Thoracic aorta (tissue), 2 donors: ENCODE results near the gene METAP1. TPM values are rescaled to one million over a fixed set of nuclear protein-coding genes. Genes with fewer than 3 reads are reported as not detected.

Experiments
- ATAC-seq: fragments of 150-250 bp; one replicate; pipeline ENCODE4 v1.8.0; 2017; ENCODE audit warnings: low read depth; ENCODE audit not compliant: insufficient number of reproducible peaks, low FRiP score
- DNase-seq: peaks from one replicate; pipeline ENCODE4 v3.0.0-alpha.2; 2020; ENCODE audit warnings: low spot score
- H3K27ac ChIP-seq, 2 donors: fragments of 200-600 bp; sonication (generic); 1 replicate in 1 of 2; 2 replicates in 1 of 2; pipeline ENCODE4 v1.5.1; 2016; ENCODE audit warnings: mild to moderate bottlenecking in 2 of 2, moderate library complexity in 2 of 2
- H3K27me3 ChIP-seq: fragments of 200-600 bp; sonication (generic); replicated peaks from 2 replicates; pipeline ENCODE4 v1.6.0; 2016; ENCODE audit warnings: mild to moderate bottlenecking; ENCODE audit not compliant: insufficient read depth
- H3K36me3 ChIP-seq: fragments of 200-600 bp; sonication (generic); one replicate; pipeline ENCODE4 v1.5.1; 2016
- H3K4me1 ChIP-seq, 2 donors: fragments of 200-600 bp; sonication (generic); 1 replicate in 1 of 2; 2 replicates in 1 of 2; pipeline versions ENCODE4 v1.5.1 to v1.6.0; 2016; ENCODE audit warnings: low read depth in 2 of 2, mild to moderate bottlenecking in 1 of 2; ENCODE audit not compliant: control insufficient read depth in 1 of 2
- H3K4me3 ChIP-seq: fragments of 200-600 bp; sonication (generic); 2 replicates; pipeline ENCODE4 v1.5.1; 2016; ENCODE audit warnings: mild to moderate bottlenecking
- H3K9me3 ChIP-seq: fragments of 200-600 bp; sonication (generic); 2 replicates; pipeline ENCODE4 v1.5.1; 2016
- total RNA-seq, 2 donors: library from RNA; depleted of rRNA; stranded (reverse); fragments of >200 nt; gene quantifications; one replicate each; pipeline versions ENCODE4 v1.1.0 to v1.2.3, GENCODE V29; 2016
- TF ChIP-seq, protein P1 (sequence below): fragments of 200-600 bp; sonication (generic); IDR thresholded peaks from one replicate; pipeline ENCODE4 v1.5.1; 2019; ENCODE audit warnings: antibody characterized with exemption

METAP1 gene
- total RNA-seq, 2 donors from 2014 or later: 39.7 to 54.9 TPM

DNA sequence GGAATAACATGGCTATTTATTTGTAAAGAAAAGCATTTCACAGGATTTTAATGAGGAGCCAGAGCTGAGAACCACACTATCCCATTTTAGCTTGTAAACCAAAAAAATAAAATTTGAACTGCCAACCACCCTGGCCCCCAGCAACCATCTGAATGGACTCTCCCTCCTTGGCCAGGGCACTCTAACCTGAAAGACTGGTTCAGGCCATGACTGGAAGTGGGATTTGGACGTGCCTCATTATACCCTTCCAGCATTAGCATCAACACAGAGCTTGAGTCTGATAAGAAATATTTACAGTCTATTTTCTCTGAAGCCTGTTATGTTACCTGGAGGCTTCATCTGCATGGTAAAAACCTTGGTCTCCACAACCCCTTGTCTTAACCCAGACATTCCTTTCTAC, 30.0 kb downstream of the METAP1 start:
- no peak for ATAC-seq
- Histone ChIP-seq H3K27ac (peak overlapping the region in 1 of 2 donors; percentile 44), H3K36me3 (no peaks in the 10 kb centered on the region), H3K4me1 (peaks cover 2 to 49% of the 10 kb centered on the region in 2 donors), H3K4me3 (no peak overlapping the region), H3K9me3 (peaks cover 9% of the 10 kb centered on the region), H3K27me3 (no peaks in the 10 kb centered on the region)
- TF ChIP-seq, protein P1, sequence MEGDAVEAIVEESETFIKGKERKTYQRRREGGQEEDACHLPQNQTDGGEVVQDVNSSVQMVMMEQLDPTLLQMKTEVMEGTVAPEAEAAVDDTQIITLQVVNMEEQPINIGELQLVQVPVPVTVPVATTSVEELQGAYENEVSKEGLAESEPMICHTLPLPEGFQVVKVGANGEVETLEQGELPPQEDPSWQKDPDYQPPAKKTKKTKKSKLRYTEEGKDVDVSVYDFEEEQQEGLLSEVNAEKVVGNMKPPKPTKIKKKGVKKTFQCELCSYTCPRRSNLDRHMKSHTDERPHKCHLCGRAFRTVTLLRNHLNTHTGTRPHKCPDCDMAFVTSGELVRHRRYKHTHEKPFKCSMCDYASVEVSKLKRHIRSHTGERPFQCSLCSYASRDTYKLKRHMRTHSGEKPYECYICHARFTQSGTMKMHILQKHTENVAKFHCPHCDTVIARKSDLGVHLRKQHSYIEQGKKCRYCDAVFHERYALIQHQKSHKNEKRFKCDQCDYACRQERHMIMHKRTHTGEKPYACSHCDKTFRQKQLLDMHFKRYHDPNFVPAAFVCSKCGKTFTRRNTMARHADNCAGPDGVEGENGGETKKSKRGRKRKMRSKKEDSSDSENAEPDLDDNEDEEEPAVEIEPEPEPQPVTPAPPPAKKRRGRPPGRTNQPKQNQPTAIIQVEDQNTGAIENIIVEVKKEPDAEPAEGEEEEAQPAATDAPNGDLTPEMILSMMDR: no peak
- no peak for DNase-seq

DNA sequence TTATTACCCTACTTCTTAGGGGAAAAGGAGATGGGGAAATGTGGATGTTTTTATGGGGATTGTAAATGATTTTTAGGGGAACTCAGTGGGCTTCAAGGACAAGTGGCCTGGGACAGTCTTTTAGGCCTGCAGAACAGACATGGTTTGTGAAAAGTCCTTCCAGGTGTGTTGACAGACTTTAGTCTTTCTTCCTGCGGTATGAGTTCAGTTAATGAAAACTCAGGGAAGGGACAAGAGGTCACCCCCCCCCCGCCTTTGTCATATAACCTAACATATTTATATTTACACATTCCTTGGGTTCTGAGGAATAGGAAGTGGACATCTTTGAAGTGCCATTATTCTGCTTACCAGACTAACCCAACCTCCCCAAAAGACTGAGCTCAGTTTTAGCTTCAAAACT, 31.8 kb downstream of the METAP1 start:
- H3K9me3 ChIP-seq: no peaks in the 10 kb centered on the region
- DNase-seq: no peak
- TF ChIP-seq, protein P1: no peak
- no peaks in the 10 kb centered on the region for H3K27me3 ChIP-seq
- H3K27ac ChIP-seq: no peak overlapping the region
- H3K4me1 ChIP-seq: peaks cover 2 to 49% of the 10 kb centered on the region in 2 donors
- ATAC-seq: no peak
- H3K36me3 ChIP-seq: peaks cover 3% of the 10 kb centered on the region
- no peak overlapping the region for H3K4me3 ChIP-seq

DNA sequence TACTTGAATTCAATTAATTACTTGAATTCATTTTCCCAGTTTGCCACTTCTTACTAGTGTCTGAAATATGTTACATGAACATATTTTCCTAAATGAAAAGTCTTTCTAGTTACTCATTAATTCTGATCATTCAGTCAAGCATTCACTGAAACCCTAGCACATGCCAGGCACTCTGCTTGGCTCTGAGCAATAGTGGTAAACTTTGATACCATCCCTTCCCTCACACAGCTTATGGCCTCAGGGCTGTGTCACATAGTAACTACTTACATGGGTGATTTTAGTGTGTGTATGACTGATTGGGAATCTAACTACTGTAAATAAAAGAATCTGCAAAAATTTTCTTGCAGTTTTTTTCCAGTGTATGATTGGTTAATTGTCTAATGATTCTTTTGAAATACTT, 32.7 kb downstream of the METAP1 start:
- no peak overlapping the region for H3K4me3 ChIP-seq
- DNase-seq (no peak), ATAC-seq (no peak)
- peaks cover 3% of the 10 kb centered on the region for H3K36me3 ChIP-seq
- H3K27ac ChIP-seq: no peak overlapping the region
- peaks cover 2 to 49% of the 10 kb centered on the region in 2 donors for H3K4me1 ChIP-seq
- TF ChIP-seq, protein P1: no peak
- no peaks in the 10 kb centered on the region for H3K9me3 ChIP-seq
- no peaks in the 10 kb centered on the region for H3K27me3 ChIP-seq

DNA sequence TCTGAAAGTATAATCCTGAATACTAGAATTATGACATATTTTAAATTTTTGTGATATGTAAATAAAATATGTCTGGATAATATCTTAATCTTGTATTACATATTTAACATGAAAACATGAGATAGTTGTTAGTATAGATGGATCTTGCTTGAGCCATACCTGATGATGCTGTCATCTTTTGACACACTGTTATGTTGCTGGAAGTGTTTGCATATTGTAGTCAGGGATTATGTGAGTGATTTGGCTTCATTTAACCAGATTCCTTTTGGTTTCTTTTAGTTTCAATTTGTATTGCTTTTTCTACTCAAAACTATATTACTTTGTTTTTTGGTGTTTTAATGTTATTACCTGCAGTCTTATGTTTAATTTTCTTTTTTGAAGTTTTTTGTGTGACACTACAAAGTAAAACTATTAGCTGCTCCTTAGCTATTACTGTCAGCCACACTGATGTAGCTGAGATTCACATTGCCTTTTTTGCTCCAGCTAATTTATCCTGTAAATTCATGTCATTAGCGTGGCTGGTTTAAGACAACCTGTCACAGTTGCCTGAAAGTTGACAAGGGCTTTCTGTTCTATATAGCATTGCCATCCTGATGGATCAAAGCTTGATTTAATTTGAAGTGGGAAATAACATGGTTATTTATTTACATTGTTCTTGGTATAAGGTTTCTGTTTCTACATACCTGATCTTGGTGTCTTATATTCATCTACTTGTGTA, 33.7 kb downstream of the METAP1 start:
- H3K27me3 ChIP-seq: no peaks in the 10 kb centered on the region
- no peak overlapping the region for H3K27ac ChIP-seq
- DNase-seq (no peak), ATAC-seq (no peak)
- TF ChIP-seq, protein P1: no peak
- no peak overlapping the region for H3K4me3 ChIP-seq
- H3K9me3 ChIP-seq: no peaks in the 10 kb centered on the region
- H3K36me3 ChIP-seq: peaks cover 3% of the 10 kb centered on the region
- H3K4me1 ChIP-seq: peaks cover 2 to 42% of the 10 kb centered on the region in 2 donors

DNA sequence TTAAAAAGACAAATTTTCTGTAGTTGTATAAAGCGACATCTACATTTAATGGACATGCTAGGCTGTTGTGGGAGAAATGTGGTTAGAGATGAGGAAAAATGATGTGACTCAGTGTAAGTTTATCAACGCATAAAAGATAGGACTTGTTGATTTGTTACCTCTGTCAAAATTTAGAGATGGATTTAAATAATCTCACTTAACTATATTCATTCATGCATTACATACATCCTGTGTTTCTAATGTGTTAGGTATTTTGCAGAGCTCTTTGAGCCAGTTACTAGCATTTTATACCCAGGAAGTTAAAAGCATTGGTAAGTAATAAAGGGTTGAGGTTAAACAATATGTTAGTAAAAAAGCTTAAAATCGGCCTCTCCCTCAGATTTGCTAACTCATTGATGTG, 34.3 kb downstream of the METAP1 start:
- no peak for ATAC-seq
- Histone ChIP-seq H3K36me3 (peaks cover 3% of the 10 kb centered on the region), H3K4me3 (no peak overlapping the region)

More for the DNA sequence above, 34.3 kb downstream of the METAP1 start:
- no peak for DNase-seq
- Histone ChIP-seq H3K9me3 (no peaks in the 10 kb centered on the region), H3K4me1 (peaks cover 2 to 35% of the 10 kb centered on the region in 2 donors), H3K27me3 (no peaks in the 10 kb centered on the region), H3K27ac (no peak overlapping the region)
- TF ChIP-seq, protein P1: no peak
